K562 (cell line): ENCODE data around the gene UBA3. TPM values are rescaled to one million over a fixed set of nuclear protein-coding genes. Genes with fewer than 3 reads are reported as not detected.

Source experiments
- ARID1B ChIP-seq: fragments of 450-650 bp; IDR thresholded peaks from 2 replicates; pipeline ENCODE4 v1.6.1; 2016; ENCODE audit warnings: antibody characterized with exemption, mild to moderate bottlenecking, inconsistent platforms
- CEBPB ChIP-seq: fragments of 450-650 bp; IDR thresholded peaks from 2 replicates; pipeline ENCODE4 v1.6.1; 2016; ENCODE audit warnings: missing genetic modification characterization, missing compliant biosample characterization
- DPF2 ChIP-seq: fragments of 450-650 bp; IDR thresholded peaks from 2 replicates; pipeline ENCODE4 v1.6.1; 2016
- HCFC1 ChIP-seq: IDR thresholded peaks from 2 replicates; pipeline ENCODE4 v1.6.1; 2012; ENCODE audit warnings: low read depth, low read length, improper control_type of control experiment
- HDAC1 ChIP-seq, 2 experiments: fragments of 450-650 bp; IDR thresholded peaks; 2 replicates each; pipeline ENCODE4 v1.6.1; 2016 to 2017; ENCODE audit warnings: inconsistent platforms in 1 of 2, mild to moderate bottlenecking in 1 of 2, moderate library complexity in 1 of 2
- HDGF ChIP-seq: fragments of 450-650 bp; IDR thresholded peaks from 2 replicates; pipeline ENCODE4 v1.6.1; 2016
- HIVEP1 ChIP-seq: fragments of 250-450 bp; sonication (Bioruptor Pico); IDR thresholded peaks from 2 replicates; pipeline ENCODE4 v1.4.0; 2020; ENCODE audit warnings: mild to moderate bottlenecking
- MCM7 ChIP-seq, 2 experiments: fragments of 450-650 bp; IDR thresholded peaks; 2 replicates each; pipeline ENCODE4 v1.6.1; 2016 to 2018
- MEIS2 ChIP-seq: fragments of 450-650 bp; IDR thresholded peaks from 2 replicates; pipeline ENCODE4 v1.6.1; 2014; ENCODE audit warnings: mild to moderate bottlenecking; ENCODE audit not compliant: partially characterized antibody
- MTA1 ChIP-seq: fragments of 450-650 bp; IDR thresholded peaks from 2 replicates; pipeline ENCODE4 v1.6.1; 2017; ENCODE audit warnings: borderline replicate concordance
- POLR2AphosphoS5 ChIP-seq: IDR thresholded peaks from 2 replicates; pipeline ENCODE4 v1.6.1; 2011; ENCODE audit warnings: mild to moderate bottlenecking, low read depth, low read length, moderate library complexity; ENCODE audit not compliant: control insufficient read depth, insufficient read depth
- SMARCA4 ChIP-seq: fragments of 450-650 bp; IDR thresholded peaks from 2 replicates; pipeline ENCODE4 v1.6.1; 2016
- SRSF3 ChIP-seq: fragments of 200-400 bp; formaldehyde crosslinking; IDR thresholded peaks from 2 replicates; pipeline ENCODE4 v1.6.1; 2016; ENCODE audit warnings: mild to moderate bottlenecking, low read length, moderate library complexity; ENCODE audit not compliant: insufficient read depth
- ZFP30 ChIP-seq: fragments of 250-450 bp; sonication (Bioruptor Pico); IDR thresholded peaks from 2 replicates; pipeline ENCODE4 v1.8.0; 2022; ENCODE audit warnings: moderate library complexity, mild to moderate bottlenecking, inconsistent platforms, borderline replicate concordance
- ZNF507 ChIP-seq: conservative IDR thresholded peaks from 2 replicates; pipeline ENCODE4 v1.6.1; 2017; ENCODE audit warnings: missing genetic modification characterization, missing compliant biosample characterization
- ZNF586 ChIP-seq: fragments of 450-650 bp; formaldehyde crosslinking; conservative IDR thresholded peaks from 2 replicates; pipeline ENCODE4 v1.4.0; 2020; ENCODE audit warnings: mild to moderate bottlenecking, moderate library complexity
- ZNF717 ChIP-seq: fragments of 250-450 bp; sonication (Bioruptor Pico); IDR thresholded peaks from 2 replicates; pipeline ENCODE4 v1.5.0; 2021
- polyA plus RNA-seq, 8 experiments: library from polyadenylated mRNA; depleted of rRNA in 4 of 8; stranded (reverse) in 5 of 8; unstranded in 3 of 8; fragments of >200 nt; fragmentation: Nextera tagmentation in 2 of 8; fragmentation: Illumina TruSeq in 1 of 8; extraction: Ambion mirVana in 2 of 8; extraction: Trizol in 1 of 8; gene quantifications; 2 replicates each; pipeline versions ENCODE4 v1.2.1 to v1.2.3, GENCODE V29; 2011 to 2014; ENCODE audit warnings: inconsistent platforms in 1 of 8, missing spikeins in 1 of 8
- total RNA-seq, 7 experiments: library from RNA; depleted of rRNA in 6 of 7; stranded (reverse); fragments of >200 nt in 6 of 7; fragmentation: Illumina TruSeq in 2 of 7; extraction: Trizol in 2 of 7; gene quantifications; 2 replicates each; pipeline versions ENCODE4 v1.2.1 to v1.2.3, GENCODE V29; 2011 to 2021; ENCODE audit warnings: low replicate concordance in 1 of 7
- TF ChIP-seq, protein P1 (sequence below): fragments of 250-450 bp; sonication (Bioruptor Pico); IDR thresholded peaks from 2 replicates; pipeline ENCODE4 v1.5.0; 2020; ENCODE audit warnings: mild to moderate bottlenecking
- TF ChIP-seq, protein P2 (sequence below), 2 experiments: IDR thresholded peaks; 2 replicates each; pipeline ENCODE4 v1.6.1; 2011; ENCODE audit warnings: borderline replicate concordance in 1 of 2, control low read depth in 1 of 2, low read depth in 1 of 2, low read length in 1 of 2, mild to moderate bottlenecking in 1 of 2, mixed read lengths in 1 of 2, moderate library complexity in 1 of 2; ENCODE audit not compliant: insufficient read depth in 1 of 2, insufficient read length in 1 of 2, poor library complexity in 1 of 2, severe bottlenecking in 1 of 2; ENCODE audit errors: extremely low read depth in 1 of 2
- TF ChIP-seq, protein P3 (sequence below): fragments of 450-650 bp; IDR thresholded peaks from 2 replicates; pipeline ENCODE4 v1.6.1; 2016; ENCODE audit warnings: low read depth

Gene UBA3
- total and polyA plus RNA-seq, 9 of the 15 experiments (the other 6 are each of a cell fraction or from before 2014, with no cell fraction given): 23.2 to 80.0 (median 38.6) TPM

GRCh38 chr3:69081583-69082262, 1.6 kb upstream of the UBA3 start (continued):
- TF ChIP-seq MTA1: no peak
- no peak for TF ChIP-seq SRSF3
- TF ChIP-seq ZNF507: no peak
- TF ChIP-seq DPF2: peak; percentile 65
- TF ChIP-seq, protein P1, sequence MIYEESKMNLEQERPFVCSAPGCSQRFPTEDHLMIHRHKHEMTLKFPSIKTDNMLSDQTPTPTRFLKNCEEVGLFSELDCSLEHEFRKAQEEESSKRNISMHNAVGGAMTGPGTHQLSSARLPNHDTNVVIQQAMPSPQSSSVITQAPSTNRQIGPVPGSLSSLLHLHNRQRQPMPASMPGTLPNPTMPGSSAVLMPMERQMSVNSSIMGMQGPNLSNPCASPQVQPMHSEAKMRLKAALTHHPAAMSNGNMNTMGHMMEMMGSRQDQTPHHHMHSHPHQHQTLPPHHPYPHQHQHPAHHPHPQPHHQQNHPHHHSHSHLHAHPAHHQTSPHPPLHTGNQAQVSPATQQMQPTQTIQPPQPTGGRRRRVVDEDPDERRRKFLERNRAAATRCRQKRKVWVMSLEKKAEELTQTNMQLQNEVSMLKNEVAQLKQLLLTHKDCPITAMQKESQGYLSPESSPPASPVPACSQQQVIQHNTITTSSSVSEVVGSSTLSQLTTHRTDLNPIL (CRISPR knock-in tag): no peak
- TF ChIP-seq HDAC1 (IDR thresholded peaks at IDR 0.05): peak in 1 of 2 experiments; percentile 53; a peak in 2 of 4 replicates
- no peak for TF ChIP-seq HCFC1
- no peak for TF ChIP-seq CEBPB (tag)
- no peak for TF ChIP-seq ZFP30 (CRISPR knock-in tag)
- no peak for TF ChIP-seq ZNF586 (CRISPR knock-in tag)
- TF ChIP-seq ZNF717 (CRISPR knock-in tag): no peak
- TF ChIP-seq ARID1B: peak; percentile 74
- TF ChIP-seq, protein P2, sequence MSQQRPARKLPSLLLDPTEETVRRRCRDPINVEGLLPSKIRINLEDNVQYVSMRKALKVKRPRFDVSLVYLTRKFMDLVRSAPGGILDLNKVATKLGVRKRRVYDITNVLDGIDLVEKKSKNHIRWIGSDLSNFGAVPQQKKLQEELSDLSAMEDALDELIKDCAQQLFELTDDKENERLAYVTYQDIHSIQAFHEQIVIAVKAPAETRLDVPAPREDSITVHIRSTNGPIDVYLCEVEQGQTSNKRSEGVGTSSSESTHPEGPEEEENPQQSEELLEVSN (IDR thresholded peaks at IDR 0.05; ENCODE audit: borderline replicate concordance in 1 of 2, extremely low read depth in 1 of 2, insufficient read depth in 1 of 2, insufficient read length in 1 of 2, low read depth in 1 of 2, low read length in 1 of 2, poor library complexity in 1 of 2, severe bottlenecking in 1 of 2): no peak
- no peak for TF ChIP-seq POLR2AphosphoS5
- peak; percentile 82 for TF ChIP-seq MEIS2
- TF ChIP-seq, protein P3, sequence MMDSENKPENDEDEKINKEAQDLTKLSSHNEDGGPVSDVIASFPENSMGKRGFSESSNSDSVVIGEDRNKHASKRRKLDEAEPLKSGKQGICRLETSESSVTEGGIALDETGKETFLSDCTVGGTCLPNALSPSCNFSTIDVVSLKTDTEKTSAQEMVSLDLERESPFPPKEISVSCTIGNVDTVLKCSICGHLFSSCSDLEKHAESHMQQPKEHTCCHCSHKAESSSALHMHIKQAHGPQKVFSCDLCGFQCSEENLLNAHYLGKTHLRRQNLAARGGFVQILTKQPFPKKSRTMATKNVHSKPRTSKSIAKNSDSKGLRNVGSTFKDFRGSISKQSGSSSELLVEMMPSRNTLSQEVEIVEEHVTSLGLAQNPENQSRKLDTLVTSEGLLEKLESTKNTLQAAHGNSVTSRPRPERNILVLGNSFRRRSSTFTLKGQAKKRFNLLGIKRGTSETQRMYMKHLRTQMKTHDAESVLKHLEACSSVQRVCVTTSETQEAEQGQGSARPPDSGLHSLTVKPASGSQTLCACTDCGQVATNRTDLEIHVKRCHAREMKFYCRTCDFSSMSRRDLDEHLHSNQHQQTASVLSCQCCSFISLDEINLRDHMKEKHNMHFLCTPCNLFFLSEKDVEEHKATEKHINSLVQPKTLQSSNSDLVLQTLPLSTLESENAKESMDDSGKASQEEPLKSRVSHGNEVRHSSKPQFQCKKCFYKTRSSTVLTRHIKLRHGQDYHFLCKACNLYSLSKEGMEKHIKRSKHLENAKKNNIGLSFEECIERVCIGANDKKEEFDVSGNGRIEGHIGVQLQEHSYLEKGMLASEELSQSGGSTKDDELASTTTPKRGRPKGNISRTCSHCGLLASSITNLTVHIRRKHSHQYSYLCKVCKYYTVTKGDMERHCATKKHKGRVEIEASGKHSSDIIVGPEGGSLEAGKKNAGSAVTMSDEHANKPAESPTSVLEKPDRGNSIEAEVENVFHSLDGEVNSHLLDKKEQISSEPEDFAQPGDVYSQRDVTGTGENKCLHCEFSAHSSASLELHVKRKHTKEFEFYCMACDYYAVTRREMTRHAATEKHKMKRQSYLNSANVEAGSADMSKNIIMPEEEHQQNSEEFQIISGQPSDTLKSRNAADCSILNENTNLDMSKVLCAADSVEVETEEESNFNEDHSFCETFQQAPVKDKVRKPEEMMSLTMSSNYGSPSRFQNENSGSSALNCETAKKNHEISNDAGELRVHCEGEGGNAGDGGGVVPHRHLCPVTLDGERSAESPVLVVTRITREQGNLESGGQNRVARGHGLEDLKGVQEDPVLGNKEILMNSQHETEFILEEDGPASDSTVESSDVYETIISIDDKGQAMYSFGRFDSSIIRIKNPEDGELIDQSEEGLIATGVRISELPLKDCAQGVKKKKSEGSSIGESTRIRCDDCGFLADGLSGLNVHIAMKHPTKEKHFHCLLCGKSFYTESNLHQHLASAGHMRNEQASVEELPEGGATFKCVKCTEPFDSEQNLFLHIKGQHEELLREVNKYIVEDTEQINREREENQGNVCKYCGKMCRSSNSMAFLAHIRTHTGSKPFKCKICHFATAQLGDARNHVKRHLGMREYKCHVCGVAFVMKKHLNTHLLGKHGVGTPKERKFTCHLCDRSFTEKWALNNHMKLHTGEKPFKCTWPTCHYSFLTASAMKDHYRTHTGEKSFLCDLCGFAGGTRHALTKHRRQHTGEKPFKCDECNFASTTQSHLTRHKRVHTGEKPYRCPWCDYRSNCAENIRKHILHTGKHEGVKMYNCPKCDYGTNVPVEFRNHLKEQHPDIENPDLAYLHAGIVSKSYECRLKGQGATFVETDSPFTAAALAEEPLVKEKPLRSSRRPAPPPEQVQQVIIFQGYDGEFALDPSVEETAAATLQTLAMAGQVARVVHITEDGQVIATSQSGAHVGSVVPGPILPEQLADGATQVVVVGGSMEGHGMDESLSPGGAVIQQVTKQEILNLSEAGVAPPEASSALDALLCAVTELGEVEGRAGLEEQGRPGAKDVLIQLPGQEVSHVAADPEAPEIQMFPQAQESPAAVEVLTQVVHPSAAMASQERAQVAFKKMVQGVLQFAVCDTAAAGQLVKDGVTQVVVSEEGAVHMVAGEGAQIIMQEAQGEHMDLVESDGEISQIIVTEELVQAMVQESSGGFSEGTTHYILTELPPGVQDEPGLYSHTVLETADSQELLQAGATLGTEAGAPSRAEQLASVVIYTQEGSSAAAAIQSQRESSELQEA: no peak
- TF ChIP-seq HDGF: 0 out of 2 replicates have a peak, but pooled peaks have one; percentile 27
- TF ChIP-seq MCM7 (IDR thresholded peaks at IDR 0.05): no peak
- no peak for TF ChIP-seq HIVEP1 (CRISPR knock-in tag)
- peak; percentile 66 for TF ChIP-seq SMARCA4
